ENCODE results near the gene CUL9.
"Not testable (repeated sequence)": the region's sequence is repeated elsewhere in the genome, so short reads cannot be mapped to it uniquely, and the experiment has no call there.

CUL9 gene

GRCh38 chr6:43181942-43182860, at the start of gene CUL9:
Gene CUL9 (plus strand): TSS chr6:43182196. CDS start chr6:43184311, 2,115 bp downstream.
- peak; percentile 88 for DNase-seq

DNA sequence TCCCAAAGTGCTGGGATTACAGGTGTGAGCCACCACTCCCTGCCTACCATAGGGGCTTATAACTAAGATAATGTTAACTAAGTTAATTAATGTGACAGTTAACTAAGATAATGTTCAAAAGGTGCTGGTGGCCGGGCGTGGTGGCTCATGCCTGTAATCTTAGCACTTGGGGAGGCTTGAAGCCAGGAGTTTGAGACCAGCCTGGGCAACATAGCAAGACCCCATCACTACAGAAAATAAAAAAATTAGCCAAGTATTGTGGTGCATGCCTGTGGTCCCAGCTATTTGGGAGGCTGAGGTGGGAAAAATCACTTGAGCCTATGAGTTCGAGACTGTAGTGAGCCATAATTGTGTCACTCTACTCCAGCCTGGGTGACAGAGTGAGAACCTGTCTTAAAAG, 43.7 kb upstream of the CUL9 start:
- DNase-seq: no peak

GRCh38 chr6:43139973-43140372, 42.0 kb upstream of the CUL9 start:
- not testable (repeated sequence) for DNase-seq

DNA sequence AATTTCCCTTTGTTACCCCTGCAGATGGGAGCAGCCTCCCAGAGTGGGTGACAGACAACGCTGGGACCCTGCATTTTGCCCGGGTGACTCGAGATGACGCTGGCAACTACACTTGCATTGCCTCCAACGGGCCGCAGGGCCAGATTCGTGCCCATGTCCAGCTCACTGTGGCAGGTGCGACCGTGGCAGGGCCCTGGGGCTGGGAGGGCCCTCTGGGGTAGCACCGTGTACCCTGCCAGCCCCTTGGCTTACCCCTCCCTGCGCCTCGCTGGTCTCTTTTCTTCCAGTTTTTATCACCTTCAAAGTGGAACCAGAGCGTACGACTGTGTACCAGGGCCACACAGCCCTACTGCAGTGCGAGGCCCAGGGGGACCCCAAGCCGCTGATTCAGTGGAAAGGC, 40.4 kb upstream of the CUL9 start:
- DNase-seq: no peak

DNA sequence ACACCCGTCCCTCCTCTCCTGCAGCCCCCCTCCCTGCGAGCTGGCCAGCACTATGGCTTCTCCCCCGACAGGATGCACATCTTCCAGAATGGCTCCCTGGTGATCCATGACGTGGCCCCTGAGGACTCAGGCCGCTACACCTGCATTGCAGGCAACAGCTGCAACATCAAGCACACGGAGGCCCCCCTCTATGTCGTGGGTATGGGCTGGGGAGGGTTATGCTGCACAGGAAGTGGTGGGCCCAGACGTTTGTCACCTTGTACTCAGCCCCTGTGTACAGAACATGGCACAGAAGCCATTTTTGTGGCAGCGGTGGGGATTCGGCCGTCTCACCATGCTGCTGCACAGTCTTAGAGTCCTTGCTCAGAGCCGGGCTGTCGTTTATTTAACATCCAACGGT, 39.9 kb upstream of the CUL9 start:
- DNase-seq: no peak

DNA sequence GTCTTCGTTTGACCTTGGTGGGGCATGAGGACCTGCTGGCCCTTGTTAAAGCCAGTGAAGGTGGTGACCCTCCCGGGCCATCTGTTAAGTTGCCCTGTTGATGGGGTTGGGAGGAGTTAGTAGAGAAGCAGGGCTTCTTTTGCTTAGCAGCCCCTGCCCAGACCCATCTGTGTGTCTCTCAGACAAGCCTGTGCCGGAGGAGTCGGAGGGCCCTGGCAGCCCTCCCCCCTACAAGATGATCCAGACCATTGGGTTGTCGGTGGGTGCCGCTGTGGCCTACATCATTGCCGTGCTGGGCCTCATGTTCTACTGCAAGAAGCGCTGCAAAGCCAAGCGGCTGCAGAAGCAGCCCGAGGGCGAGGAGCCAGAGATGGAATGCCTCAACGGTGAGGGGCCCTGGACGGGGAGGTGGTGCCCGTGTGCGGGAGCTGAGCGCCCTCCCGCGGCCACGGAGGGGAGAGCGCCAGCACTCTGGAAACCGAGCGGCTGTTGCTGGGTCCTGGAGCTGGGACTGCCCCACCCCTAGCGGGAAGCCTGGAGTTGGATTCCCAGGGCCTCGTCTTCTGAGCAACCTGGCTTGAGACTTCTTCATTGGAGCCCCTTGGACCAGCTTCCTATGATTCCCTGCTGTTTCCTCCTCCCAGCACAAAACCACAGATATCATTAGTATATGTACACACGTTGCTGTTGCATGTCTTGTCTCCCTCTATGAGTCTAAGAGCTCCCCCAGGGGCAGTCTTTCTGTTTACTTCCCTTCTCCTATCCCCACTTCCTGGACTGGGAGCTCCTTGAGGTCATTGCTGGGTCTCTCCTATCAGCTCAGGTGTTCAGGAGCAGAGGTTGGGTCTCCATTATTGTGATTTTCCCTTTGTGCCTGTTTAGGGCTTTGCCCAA, 38.5 kb upstream of the CUL9 start:
- peak; percentile 96 for DNase-seq

DNA sequence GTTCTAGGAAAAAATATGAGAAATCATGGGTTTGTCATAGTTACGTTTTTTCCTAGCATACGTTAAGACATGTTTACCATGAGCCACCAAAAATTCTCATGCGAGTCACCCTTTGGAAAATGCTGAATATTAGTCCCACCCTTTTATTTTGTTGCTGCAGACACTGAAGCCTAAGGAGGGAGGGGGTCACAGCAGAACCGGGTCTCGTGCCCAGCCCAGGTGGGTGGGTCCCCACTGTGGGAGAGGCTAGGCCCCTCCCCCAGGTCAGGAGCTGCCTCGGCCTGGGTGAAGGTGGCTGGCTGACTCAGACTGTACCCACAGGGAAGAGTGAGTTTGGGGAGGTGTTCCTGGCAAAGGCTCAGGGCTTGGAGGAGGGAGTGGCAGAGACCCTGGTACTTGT, 37.1 kb upstream of the CUL9 start:
- DNase-seq: no peak

GRCh38 chr6:43146261-43146660, 35.7 kb upstream of the CUL9 start:
- DNase-seq: no peak

DNA sequence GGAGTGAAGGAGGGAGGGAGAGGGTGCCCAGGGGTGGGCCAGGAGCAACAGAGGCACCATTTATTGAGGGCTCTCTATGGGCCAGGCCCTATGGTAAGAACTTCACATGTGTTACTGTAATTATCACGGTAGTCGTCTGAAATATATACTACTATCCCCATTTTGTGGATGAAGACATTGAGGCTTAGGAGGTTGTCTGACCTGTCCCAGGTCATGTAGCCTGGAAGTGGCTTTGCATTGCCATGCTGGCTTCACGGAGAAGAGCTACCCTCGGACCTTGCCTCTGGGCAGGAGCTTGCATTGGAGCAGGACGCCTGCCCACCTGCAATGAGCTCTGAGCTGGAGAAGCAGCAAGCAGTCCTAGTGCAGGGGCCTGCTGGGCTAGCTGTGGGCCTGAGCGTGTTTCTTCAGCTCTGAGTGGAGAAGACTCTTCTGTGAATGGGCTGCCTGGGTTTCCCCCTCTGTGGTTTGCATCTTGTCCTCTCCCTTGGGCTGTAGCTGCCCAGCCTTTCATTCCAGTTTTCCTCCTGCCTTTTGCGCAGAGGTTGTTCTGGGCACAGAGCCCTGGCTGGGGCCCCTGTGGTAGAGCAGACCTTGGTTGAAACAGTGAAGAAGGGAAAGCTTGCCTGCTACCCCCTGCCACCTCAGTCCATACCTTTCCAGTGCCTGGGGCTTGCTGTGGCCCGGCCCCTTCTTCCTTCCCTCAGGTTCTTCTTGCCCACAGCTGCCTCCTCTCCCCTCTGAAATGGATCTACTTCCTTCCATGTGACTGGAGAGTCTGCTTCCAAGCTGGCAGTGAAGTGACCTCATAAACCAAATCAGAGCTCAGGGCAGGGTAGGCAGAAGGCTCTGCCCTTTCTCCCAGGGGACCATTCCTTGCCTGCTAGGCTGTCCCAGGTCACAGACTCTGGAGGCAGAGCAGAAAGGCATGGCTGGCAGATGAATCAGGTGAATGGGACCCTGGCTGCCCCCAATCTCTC, 35.0 kb upstream of the CUL9 start:
- peak; percentile 55 for DNase-seq

- DNase-seq: no peak
These were observed 34.1 kb upstream of the CUL9 start for GRCh38 chr6:43147691-43148477.

- no peak for DNase-seq
These were observed 32.7 kb upstream of the CUL9 start for GRCh38 chr6:43149265-43149664.

- DNase-seq: no peak
These were observed 31.8 kb upstream of the CUL9 start for GRCh38 chr6:43150051-43150751.

GRCh38 chr6:43159599-43159998, 22.4 kb upstream of the CUL9 start:
- DNase-seq: no peak

DNA sequence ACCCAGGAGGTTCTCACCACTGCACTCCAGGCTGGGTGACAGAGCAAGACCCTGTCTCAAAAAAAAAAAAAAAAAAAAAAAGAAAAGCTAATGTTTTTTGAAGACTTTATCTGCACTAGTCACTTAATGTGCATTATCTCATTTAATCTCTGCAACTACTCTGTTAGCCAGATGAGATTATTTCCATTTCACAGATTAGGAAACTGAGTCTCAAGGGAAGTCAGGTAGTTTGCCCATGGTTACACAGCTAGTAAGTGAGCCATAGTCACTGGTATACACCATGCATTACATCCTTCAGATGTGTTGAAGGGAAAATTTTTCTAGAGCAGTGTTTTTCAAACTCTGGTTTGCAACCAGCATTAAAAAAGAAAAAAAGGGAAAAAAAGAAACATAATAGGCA, 18.1 kb upstream of the CUL9 start:
- DNase-seq: no peak

DNA sequence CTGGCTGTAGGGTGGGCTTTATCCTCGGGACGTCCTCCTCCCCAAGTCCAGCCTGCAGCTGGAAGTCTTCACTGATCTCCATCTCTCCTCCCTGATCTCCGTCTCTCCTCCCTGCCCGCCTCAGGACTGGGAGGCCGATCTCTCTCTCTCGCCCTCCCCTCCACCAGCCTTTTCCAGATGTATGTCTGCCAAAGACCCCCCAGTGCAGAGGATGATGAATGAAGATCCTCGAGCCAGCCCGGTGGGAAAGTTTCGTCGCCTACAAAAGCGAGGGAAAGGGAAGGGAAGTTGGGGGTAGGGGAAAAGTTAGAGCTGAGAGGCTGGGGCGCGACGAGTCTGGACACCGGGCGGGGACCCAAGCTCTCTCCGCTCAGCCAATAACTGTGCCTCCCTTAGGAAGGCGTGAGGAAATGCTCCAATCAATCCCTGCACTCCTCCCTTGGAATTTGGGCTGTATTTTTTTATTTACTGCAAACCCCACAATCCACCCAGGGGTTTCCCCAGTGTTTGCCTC, 11.5 kb upstream of the CUL9 start:
- DNase-seq: peak; percentile 91

GRCh38 chr6:43170931-43171706, 10.9 kb upstream of the CUL9 start, which contains the start of gene SRF:
Gene SRF (plus strand): TSS chr6:43171269. CDS start chr6:43171657, 388 bp downstream.
- peak; percentile 100 for DNase-seq

DNA sequence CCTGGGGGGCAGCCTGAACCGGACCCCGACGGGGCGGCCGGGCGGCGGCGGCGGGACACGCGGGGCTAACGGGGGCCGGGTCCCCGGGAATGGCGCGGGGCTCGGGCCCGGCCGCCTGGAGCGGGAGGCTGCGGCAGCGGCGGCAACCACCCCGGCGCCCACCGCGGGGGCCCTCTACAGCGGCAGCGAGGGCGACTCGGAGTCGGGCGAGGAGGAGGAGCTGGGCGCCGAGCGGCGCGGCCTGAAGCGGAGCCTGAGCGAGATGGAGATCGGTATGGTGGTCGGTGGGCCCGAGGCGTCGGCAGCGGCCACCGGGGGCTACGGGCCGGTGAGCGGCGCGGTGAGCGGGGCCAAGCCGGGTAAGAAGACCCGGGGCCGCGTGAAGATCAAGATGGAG, 10.3 kb upstream of the CUL9 start:
- no peak for DNase-seq

GRCh38 chr6:43172104-43173007, 9.6 kb upstream of the CUL9 start:
- DNase-seq: peak; percentile 68

All from femur (tissue), 1 donor.